ENCODE measurements around the gene PLEKHG4B. TPM values are rescaled to one million over a fixed set of nuclear protein-coding genes. Genes with fewer than 3 reads are reported as not detected.
"Not testable (repeated sequence)": the region's sequence is repeated elsewhere in the genome, so short reads cannot be mapped to it uniquely, and the experiment has no call there.

PLEKHG4B gene
- total and polyA plus RNA-seq, 2 of the 8 experiments (the other 6 are each of a cell fraction or from before 2014, with no cell fraction given): 31.1 to 43.6 TPM

DNA sequence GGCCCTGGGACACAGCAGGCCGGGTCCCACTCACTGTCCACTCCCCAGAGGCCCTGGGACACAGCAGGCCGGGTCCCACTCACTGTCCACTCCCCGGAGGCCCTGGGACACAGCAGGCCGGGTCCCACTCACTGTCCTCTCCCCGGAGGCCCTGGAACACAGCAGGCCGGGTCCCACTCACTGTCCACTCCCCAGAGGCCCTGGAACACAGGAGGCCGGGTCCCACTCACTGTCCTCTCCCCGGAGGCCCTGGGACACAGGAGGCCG is 18.9 kb upstream of the PLEKHG4B start:
- H3K23ac ChIP-seq (ENCODE audit: insufficient read length); H3K9ac ChIP-seq (replicated peaks in 1 of 4; ENCODE audit: extremely low read depth in 1 of 4, low read depth in 3 of 4, low read length in 3 of 4); H3K4me1 ChIP-seq (replicated peaks in 1 of 4; ENCODE audit: control insufficient read depth in 3 of 4, insufficient read depth in 4 of 4, low read length in 3 of 4); H4K5ac ChIP-seq (ENCODE audit: insufficient read length, low read depth, low read length); H2AK5ac ChIP-seq (ENCODE audit: low read depth, low read length); H3K27ac ChIP-seq (ENCODE audit: low read depth, low read length); DNase-seq (ENCODE audit: low read depth in 1 of 2, low spot score in 2 of 2); H4K20me1 ChIP-seq (replicated peaks in 1 of 2; ENCODE audit: control insufficient read depth in 1 of 2, insufficient read depth in 2 of 2, low read length in 2 of 2); H2BK120ac ChIP-seq (replicated peaks; ENCODE audit: low read depth, low read length); H3K4me2 ChIP-seq (ENCODE audit: insufficient read depth in 1 of 2, low read depth in 2 of 2, low read length in 2 of 2); CTCF ChIA-PET (ENCODE audit: partially characterized antibody); H2BK5ac ChIP-seq (ENCODE audit: low read depth, low read length); H3K79me1 ChIP-seq (ENCODE audit: low read depth, low read length); H3K4ac ChIP-seq (replicated peaks; ENCODE audit: insufficient read length, low read depth, low read length); H3K36me3 ChIP-seq (ENCODE audit: control insufficient read depth in 2 of 4, insufficient read depth in 4 of 4, low read length in 3 of 4); H3K56ac ChIP-seq (replicated peaks; ENCODE audit: insufficient read length, low read depth, low read length); H3K9me3 ChIP-seq (ENCODE audit: insufficient read depth in 2 of 2, low read depth in 1 of 2, low read length in 1 of 2); H3K14ac ChIP-seq (ENCODE audit: insufficient read length); H2BK15ac ChIP-seq (ENCODE audit: low read length); H2BK12ac ChIP-seq (ENCODE audit: low read depth, low read length); H3K4me3 ChIP-seq (ENCODE audit: extremely low read depth in 1 of 4, insufficient read depth in 2 of 4, low read depth in 3 of 4, low read length in 4 of 4); H3K27me3 ChIP-seq (replicated peaks in 1 of 4; ENCODE audit: control insufficient read depth in 3 of 4, extremely low read depth in 1 of 4, insufficient read depth in 3 of 4, low read length in 3 of 4); FAIRE-seq; POLR2A ChIA-PET (ENCODE audit: partially characterized antibody); H2BK20ac ChIP-seq (ENCODE audit: low read length); H2AFZ ChIP-seq (ENCODE audit: low read length); H3K79me2 ChIP-seq (ENCODE audit: control insufficient read depth in 1 of 2, insufficient read depth in 2 of 2, low read length in 2 of 2); H4K91ac ChIP-seq (replicated peaks; ENCODE audit: insufficient read length, low read length); H3K23me2 ChIP-seq (ENCODE audit: low read depth, low read length); H3K18ac ChIP-seq (ENCODE audit: extremely low read depth, low read length); H4K8ac ChIP-seq (ENCODE audit: extremely low read depth, insufficient read depth, low read length): not testable (repeated sequence)
- WGBS, 2 experiments (ENCODE audit: extremely low coverage in 1 of 2, insufficient coverage in 1 of 2, insufficient read length in 1 of 2, insufficient replicate concordance in 2 of 2, low coverage in 1 of 2, low lambda C conversion rate in 2 of 2, missing lambda C conversion rate in 1 of 2): 85% methylated on average over 5 of the region's 9 CpGs; no CpG with 5 or more reads in 1 of the 2 experiments
